A549 treated with DMSO at 1 μM for 4 hours (cell line): Measurements from ENCODE around the gene KLLN. TPM values are rescaled to one million over a fixed set of nuclear protein-coding genes. Genes with fewer than 3 reads are reported as not detected.

ENCODE experiments used
- total RNA-seq: library from RNA; stranded (reverse); fragments of 200-300 nt; extraction: Qiagen RNA extraction; gene quantifications from 5 replicates; pipeline ENCODE4 v1.2.3, GENCODE V29; 2022; ENCODE audit warnings: low read depth

Gene KLLN, protein sequence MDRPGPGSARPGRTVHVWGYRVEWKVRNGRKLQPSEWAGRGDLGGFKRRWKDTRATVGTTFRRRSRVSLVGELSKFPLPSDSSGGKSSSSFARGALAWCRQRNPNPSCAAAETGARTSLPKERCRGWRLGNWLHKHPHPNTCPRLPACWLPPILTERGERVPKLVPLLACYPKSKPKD
- total RNA-seq, result 0.52 to 0.66 TPM (median 0.64 TPM) in 5 replicates

DNA sequence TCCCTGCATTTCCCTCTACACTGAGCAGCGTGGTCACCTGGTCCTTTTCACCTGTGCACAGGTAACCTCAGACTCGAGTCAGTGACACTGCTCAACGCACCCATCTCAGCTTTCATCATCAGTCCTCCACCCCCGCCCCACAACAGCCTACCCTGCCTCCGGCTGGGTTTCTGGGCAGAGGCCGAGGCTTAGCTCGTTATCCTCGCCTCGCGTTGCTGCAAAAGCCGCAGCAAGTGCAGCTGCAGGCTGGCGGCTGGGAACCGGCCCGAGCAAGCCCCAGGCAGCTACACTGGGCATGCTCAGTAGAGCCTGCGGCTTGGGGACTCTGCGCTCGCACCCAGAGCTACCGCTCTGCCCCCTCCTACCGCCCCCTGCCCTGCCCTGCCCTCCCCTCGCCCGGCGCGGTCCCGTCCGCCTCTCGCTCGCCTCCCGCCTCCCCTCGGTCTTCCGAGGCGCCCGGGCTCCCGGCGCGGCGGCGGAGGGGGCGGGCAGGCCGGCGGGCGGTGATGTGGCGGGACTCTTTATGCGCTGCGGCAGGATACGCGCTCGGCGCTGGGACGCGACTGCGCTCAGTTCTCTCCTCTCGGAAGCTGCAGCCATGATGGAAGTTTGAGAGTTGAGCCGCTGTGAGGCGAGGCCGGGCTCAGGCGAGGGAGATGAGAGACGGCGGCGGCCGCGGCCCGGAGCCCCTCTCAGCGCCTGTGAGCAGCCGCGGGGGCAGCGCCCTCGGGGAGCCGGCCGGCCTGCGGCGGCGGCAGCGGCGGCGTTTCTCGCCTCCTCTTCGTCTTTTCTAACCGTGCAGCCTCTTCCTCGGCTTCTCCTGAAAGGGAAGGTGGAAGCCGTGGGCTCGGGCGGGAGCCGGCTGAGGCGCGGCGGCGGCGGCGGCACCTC lies at the start of gene KLLN, which contains the start of gene PTEN:
KLLN (minus strand) TSS at position 481 of the 891 bp plus-strand sequence. CDS start 1,046 bp downstream, outside the sequence.
PTEN (plus strand) TSS at position 573 of the 891 bp plus-strand sequence. CDS start 845 bp downstream, outside the sequence.

DNA sequence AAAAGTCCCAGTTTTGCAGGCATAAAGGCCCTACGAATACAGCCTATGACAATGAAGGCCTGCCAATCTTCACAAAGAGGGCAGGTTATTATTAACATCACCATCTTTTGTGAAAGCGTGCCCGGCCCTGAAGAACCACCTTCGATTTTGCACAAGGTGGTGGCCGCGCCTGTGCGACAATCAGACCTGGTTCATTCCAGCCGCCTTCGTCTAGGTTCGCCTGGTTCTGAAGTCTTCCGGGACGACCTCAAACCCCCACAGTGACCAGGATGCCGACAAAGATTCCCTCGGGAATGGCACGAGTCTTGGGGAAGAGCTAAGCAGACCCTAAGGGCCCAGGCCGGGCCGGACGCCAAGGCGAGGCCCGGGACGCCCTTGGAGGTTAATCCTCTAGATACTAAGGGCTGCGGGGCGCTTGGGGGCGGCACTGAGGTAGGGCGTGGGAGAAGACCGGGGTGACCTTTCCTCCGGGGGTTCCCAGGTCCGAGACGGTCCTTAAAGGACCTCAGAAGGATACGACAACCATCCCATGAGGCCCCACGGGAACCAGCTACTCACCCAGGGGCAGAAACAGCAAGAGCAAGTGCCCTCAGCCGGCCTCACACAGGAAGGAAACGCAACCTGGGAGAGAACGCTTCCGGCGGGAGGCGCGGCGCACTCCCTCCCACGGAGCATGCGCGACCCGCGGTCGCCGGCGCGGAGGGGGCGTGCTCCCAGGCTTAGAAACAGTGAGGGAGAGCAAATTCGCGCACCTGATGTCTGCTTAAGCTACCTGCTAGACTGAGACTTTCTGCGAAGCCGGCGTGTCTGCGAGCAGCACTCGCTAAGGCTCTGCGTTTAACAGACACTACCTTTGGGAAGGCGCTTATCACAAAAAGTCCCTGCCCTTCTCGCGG lies 45.5 kb downstream of the KLLN start, which contains the start of gene ATAD1:
ATAD1 (minus strand) TSS at position 618 of the 896 bp plus-strand sequence. CDS start 3,627 bp downstream, outside the sequence.

Other genes with a start within 250 kb of the KLLN start
- gene PAPSS2, start 203.7 kb downstream of the KLLN start, total RNA-seq, result 24.4 to 31.0 TPM (median 28.1 TPM) in 5 replicates
- gene ATAD1, start 45.3 kb downstream of the KLLN start, total RNA-seq, result 43.7 to 57.0 TPM (median 51.6 TPM) in 5 replicates
- 46.6 to 58.6 TPM (median 51.8 TPM) in 5 replicates for gene PTEN, start 92 bp upstream of the KLLN start, total RNA-seq